IMR-90 (cell line): Measurements from ENCODE around the gene C11orf97. TPM values are rescaled to one million over a fixed set of nuclear protein-coding genes. Genes with fewer than 3 reads are reported as not detected.

Experiments
- ATAC-seq: fragments of 200-7000 bp; cut with Tn5 transposase; 2 replicates; pipeline ENCODE4 v1.9.1; 2020; ENCODE audit warnings: low read depth, mild to moderate bottlenecking, moderate library complexity
- BruUV-seq: library from RNA; stranded (reverse); fragments of 400-500 nt; replicated peaks from 2 replicates; lab custom pipeline; 2021; lab: Mats Ljungman, UMichigan
- CTCF ChIA-PET: fragments of 300-600 bp; formaldehyde crosslinking; extraction: SDS; loops from one replicate; lab custom pipeline; 2021; ENCODE audit warnings: antibody characterized with exemption; lab: Yijun Ruan, JAX
- POLR2A ChIA-PET: fragments of 300-600 bp; sonication (Branson Sonifier 250); formaldehyde crosslinking; loops from one replicate; lab custom pipeline; 2022; ENCODE audit warnings: antibody characterized with exemption; ENCODE audit not compliant: unreplicated experiment; lab: Charles Lee
- DNase-seq: peaks from one replicate; pipeline ENCODE4 v3.0.0; 2013
- H2AFZ ChIP-seq: replicated peaks from 2 replicates; pipeline ENCODE3; 2013; ENCODE audit warnings: low read length, mild to moderate bottlenecking; ENCODE audit not compliant: poor library complexity
- H2AK5ac ChIP-seq: 2 replicates; pipeline ENCODE4 v1.6.1; 2013; ENCODE audit warnings: low read depth, low read length, inconsistent platforms
- H2AK9ac ChIP-seq: replicated peaks from 2 replicates; pipeline ENCODE3; 2013; ENCODE audit warnings: mild to moderate bottlenecking, low read depth, low read length, moderate library complexity; ENCODE audit not compliant: poor library complexity
- H2BK120ac ChIP-seq: 2 replicates; pipeline ENCODE4 v1.6.1; 2013; ENCODE audit warnings: low read depth, low read length, inconsistent platforms
- H2BK15ac ChIP-seq: 3 replicates; pipeline ENCODE4 v1.6.1; 2013; ENCODE audit warnings: low read depth, low read length, inconsistent platforms
- H2BK20ac ChIP-seq: 2 replicates; pipeline ENCODE4 v1.6.1; 2013; ENCODE audit warnings: low read depth, mild to moderate bottlenecking, inconsistent platforms, low read length, moderate library complexity
- H2BK5ac ChIP-seq: 2 replicates; pipeline ENCODE4 v1.6.1; 2013; ENCODE audit warnings: mild to moderate bottlenecking, low read depth, low read length, inconsistent platforms; ENCODE audit not compliant: poor library complexity, severe bottlenecking
- H3K14ac ChIP-seq: replicated peaks from 2 replicates; pipeline ENCODE4 v1.6.1; 2013; ENCODE audit warnings: low read depth, low read length, inconsistent platforms
- H3K18ac ChIP-seq: 2 replicates; pipeline ENCODE4 v1.6.1; 2013; ENCODE audit warnings: low read depth, low read length, control low read depth
- H3K23ac ChIP-seq: 2 replicates; pipeline ENCODE4 v1.6.1; 2013; ENCODE audit warnings: low read depth, low read length, inconsistent platforms
- H3K27ac ChIP-seq: 2 replicates; pipeline ENCODE4 v1.5.1; 2013; ENCODE audit warnings: mild to moderate bottlenecking, control low read depth, low read length; ENCODE audit not compliant: insufficient read depth
- H3K27me3 ChIP-seq: 2 replicates; pipeline ENCODE4 v1.6.1; 2013; ENCODE audit warnings: low read length; ENCODE audit not compliant: control insufficient read depth, insufficient read depth
- H3K36me3 ChIP-seq: 2 replicates; pipeline ENCODE4 v1.6.1; 2013; ENCODE audit warnings: low read length, mixed read lengths; ENCODE audit not compliant: control insufficient read depth, insufficient read depth
- H3K4ac ChIP-seq: 2 replicates; pipeline ENCODE4 v1.6.1; 2013; ENCODE audit warnings: low read depth, low read length, inconsistent platforms
- H3K4me1 ChIP-seq: 2 replicates; pipeline ENCODE4 v1.6.1; 2013; ENCODE audit warnings: low read length, mixed read lengths; ENCODE audit not compliant: control insufficient read depth, insufficient read depth
- H3K4me2 ChIP-seq: 2 replicates; pipeline ENCODE4 v1.6.1; 2013; ENCODE audit warnings: low read depth, mild to moderate bottlenecking, control low read depth, low read length, moderate library complexity
- H3K4me3 ChIP-seq: 2 replicates; pipeline ENCODE4 v1.5.1; 2013; ENCODE audit warnings: low read depth, mild to moderate bottlenecking, control low read depth, low read length, moderate library complexity; ENCODE audit not compliant: insufficient read depth
- H3K56ac ChIP-seq: 2 replicates; pipeline ENCODE4 v1.6.1; 2013; ENCODE audit warnings: low read length, inconsistent platforms; ENCODE audit not compliant: insufficient read depth; ENCODE audit errors: extremely low read depth
- H3K79me1 ChIP-seq, 2 experiments: 2 replicates each; pipeline ENCODE4 v1.6.1; 2013; ENCODE audit warnings: low read length in 2 of 2, inconsistent platforms in 1 of 2, low read depth in 1 of 2
- H3K9ac ChIP-seq: 2 replicates; pipeline ENCODE4 v1.6.1; 2013; ENCODE audit warnings: low read depth, low read length, control low read depth
- H3K9me1 ChIP-seq: 2 replicates; pipeline ENCODE4 v1.6.1; 2013; ENCODE audit warnings: low read length, inconsistent platforms; ENCODE audit not compliant: insufficient read depth
- H3K9me3 ChIP-seq: 2 replicates; pipeline ENCODE4 v1.6.1; 2013; ENCODE audit warnings: low read length; ENCODE audit not compliant: control insufficient read depth, insufficient read depth
- H4K20me1 ChIP-seq: 2 replicates; pipeline ENCODE4 v1.6.1; 2013; ENCODE audit warnings: low read length, inconsistent platforms; ENCODE audit not compliant: insufficient read depth
- H4K5ac ChIP-seq: 2 replicates; pipeline ENCODE4 v1.6.1; 2013; ENCODE audit warnings: mild to moderate bottlenecking, low read depth, low read length, control low read depth
- H4K8ac ChIP-seq, 2 experiments: 2 replicates each; pipeline ENCODE4 v1.6.1; 2013; ENCODE audit warnings: low read depth in 2 of 2, low read length in 2 of 2, control low read depth in 1 of 2, inconsistent platforms in 1 of 2
- H4K91ac ChIP-seq: 2 replicates; pipeline ENCODE4 v1.6.1; 2013; ENCODE audit warnings: low read depth, low read length, inconsistent platforms; ENCODE audit not compliant: insufficient read depth
- BHLHE40 ChIP-seq: fragments of 150-350 bp; IDR thresholded peaks from 2 replicates; pipeline ENCODE4 v1.6.1; 2016; ENCODE audit warnings: mild to moderate bottlenecking, low read depth, low read length
- CEBPB ChIP-seq: IDR thresholded peaks from 2 replicates; pipeline ENCODE4 v1.6.1; 2012; ENCODE audit warnings: low read depth, low read length, improper control_type of control experiment
- WGBS, 2 experiments: methylation state at CpG; one replicate each; pipeline versions ENCODE4 v1.1.5 to v1.1.7; 2013; ENCODE audit warnings: missing lambda C conversion rate in 2 of 2; ENCODE audit not compliant: insufficient read length in 1 of 2; ENCODE audit errors: extremely low coverage in 2 of 2; 5-methylcytosine and 5-hydroxymethylcytosine counted together
- dilution Hi-C: fragments of 300-500 bp; cut with HindIII; formaldehyde crosslinking; loops from one replicate; pipeline ENCODE4 v1.14.3; 2018; ENCODE audit warnings: low sequenced_read_pairs; ENCODE audit not compliant: unreplicated experiment
- in situ Hi-C: fragments of 300-500 bp; cut with MboI; formaldehyde crosslinking; loops from 3 replicates; pipeline ENCODE4 v1.14.3; 2019; ENCODE audit warnings: low sequenced_read_pairs, inconsistent platforms, mixed read lengths
- intact Hi-C: fragments of 100-400 bp; cut with micrococcal nuclease; formaldehyde crosslinking; loops from 2 replicates; pipeline ENCODE4 v1.10.0; 2022
- polyA plus RNA-seq, 3 experiments: library from polyadenylated mRNA; depleted of rRNA; stranded (reverse); fragments of >200 nt; gene quantifications; 2 replicates each; pipeline ENCODE4 v1.2.3, GENCODE V29; 2012; ENCODE audit warnings: low replicate concordance in 1 of 3
- total RNA-seq: library from RNA; depleted of rRNA; stranded (reverse); fragments of >200 nt; gene quantifications from 2 replicates; pipeline ENCODE4 v1.2.3, GENCODE V29; 2012

The C11orf97 gene
- total and polyA plus RNA-seq, 2 of the 4 experiments (the other 2 are of a cell fraction) = not detected

DNA sequence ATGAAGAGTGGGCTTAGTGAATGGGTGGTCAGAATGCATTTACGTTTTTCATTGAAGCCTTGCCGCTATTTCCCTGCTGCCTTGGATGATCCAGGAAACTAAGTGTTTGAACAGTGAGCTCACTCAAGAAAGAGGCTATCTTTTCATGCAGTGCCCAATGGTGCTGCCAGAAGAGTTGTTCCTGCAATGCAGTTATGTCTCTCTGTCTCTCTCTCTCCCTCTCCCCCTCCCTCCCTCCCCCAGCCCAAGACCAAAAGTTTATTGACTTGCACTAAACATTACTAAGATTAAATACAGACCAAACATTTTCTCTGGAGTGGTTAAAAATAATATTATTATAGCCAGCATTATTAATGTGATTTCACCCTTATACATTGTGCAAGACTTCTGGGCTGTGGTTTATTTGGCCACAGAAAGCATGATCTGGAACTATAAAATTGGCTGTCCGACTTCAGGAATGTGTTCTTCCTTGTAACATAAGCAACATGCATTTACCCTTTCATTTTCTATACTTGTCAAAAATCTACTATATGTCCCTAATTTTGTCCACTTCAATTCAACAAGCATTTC is 24.9 kb downstream of the C11orf97 start:
- Histone ChIP-seq H3K56ac (no peak overlapping the region), H3K23ac (no peak overlapping the region), H3K79me1 (no peaks in the 10 kb centered on the region), H2AK5ac (no peak overlapping the region), H3K4me1 (peaks cover 3% of the 10 kb centered on the region), H2BK5ac (no peak overlapping the region), H3K27ac (peak overlapping the region; percentile 20; the same call in 1 of the 2 replicates), H4K20me1 (no peaks in the 10 kb centered on the region), H3K18ac (peak overlapping the region; percentile 28; the same call in 1 of the 2 replicates), H2AK9ac (no peak overlapping the region), H3K9ac (no peak overlapping the region), H3K36me3 (no peaks in the 10 kb centered on the region), H3K9me1 (0 out of 2 replicates have a peak, but pooled peaks cover 3% of the 10 kb centered on the region), H3K4ac (no peak overlapping the region), H3K27me3 (peaks cover 5% of the 10 kb centered on the region; the same call in 1 of the 2 replicates), H3K4me3 (no peak overlapping the region), H2BK120ac (no peak overlapping the region), H4K91ac (no peak overlapping the region), H3K9me3 (no peaks in the 10 kb centered on the region), H2BK15ac (no peak overlapping the region), H3K14ac (no peak overlapping the region), H4K8ac (0 out of 4 replicates have a peak overlapping the region, but pooled peaks of 1 of the 2 experiments have one; percentile 2), H2AFZ (no peak overlapping the region), H4K5ac (no peak overlapping the region), H3K4me2 (peak overlapping the region; percentile 75), H2BK20ac (no peak overlapping the region)
- DNase-seq (peak; percentile 77), ATAC-seq (peak; percentile 79)
- TF ChIP-seq BHLHE40 = no peak
- TF ChIP-seq CEBPB = peak; percentile 95
- ChIA-PET CTCF (no interaction called here), POLR2A (no interaction called here)
- intact Hi-C loops = no loop called here
- BruUV-seq = no TSS peak
- WGBS, 2 experiments = no CpG with 5 or more reads among the region's 3 CpGs
- in situ Hi-C loops = no loop called here
- dilution Hi-C loops = no loop called here
